NCI-H1092 (cell line): ENCODE data around the gene EHD4.

Source experiments
- DNase-seq: peaks from one replicate; lab custom pipeline; 2025; lab: John Stamatoyannopoulos, UW

The EHD4 gene

DNA sequence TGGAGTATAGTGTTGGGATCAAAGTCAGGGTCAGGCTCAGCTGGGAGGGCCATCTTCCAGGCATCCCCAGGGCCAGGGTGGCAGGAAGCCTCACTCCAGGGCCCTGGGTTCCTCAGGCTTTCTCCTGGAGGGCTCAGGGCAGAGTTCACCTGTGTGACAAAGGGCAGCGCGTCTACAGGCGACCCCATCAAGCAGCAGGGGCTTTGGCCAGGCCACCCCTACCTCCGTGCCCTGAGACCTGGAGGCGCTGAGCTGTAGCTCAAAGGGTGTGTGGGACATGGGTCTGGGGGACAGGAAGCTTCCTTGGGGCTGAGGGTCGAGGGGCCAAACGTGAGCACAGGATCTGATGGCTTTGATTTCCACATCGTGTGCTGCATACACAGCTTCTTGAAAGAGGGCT, 91.3 kb downstream of the EHD4 start:
- no peak for DNase-seq

DNA sequence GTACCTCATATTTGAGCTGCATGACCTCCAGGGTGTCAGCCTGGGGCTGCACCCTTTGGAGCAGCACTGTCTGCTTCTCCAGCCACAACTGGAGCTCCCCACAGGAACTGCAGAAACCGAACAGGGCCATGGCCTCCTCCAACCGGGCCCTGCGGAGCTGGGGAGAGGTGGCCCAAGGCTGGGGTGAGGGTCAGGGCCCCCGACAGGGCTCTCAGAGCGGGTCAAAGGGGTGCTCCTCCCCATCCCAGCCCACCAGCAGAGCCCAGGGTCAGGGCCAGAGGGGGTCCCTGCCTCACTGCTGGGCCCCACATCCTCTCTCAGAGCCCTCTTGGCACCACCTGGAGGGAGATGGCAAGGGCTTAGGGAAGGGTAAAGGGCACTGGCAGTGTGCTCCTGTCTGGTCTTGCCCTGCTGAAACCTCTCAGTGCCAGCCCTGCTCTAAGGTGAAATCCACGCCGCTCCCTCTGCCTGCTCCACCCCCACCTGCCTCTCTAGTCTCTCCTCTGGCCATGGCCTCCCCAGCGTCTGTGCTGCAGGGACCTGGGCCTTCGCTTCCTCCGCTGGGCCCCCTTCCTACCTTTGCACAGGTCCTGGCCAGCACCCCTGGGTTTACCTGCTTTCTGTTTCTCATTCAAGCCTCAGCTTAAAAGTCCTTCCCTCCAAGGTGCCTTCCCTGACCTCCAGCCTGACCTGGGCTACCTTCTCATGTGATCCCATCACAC, 92.0 kb downstream of the EHD4 start:
- no peak for DNase-seq

DNA sequence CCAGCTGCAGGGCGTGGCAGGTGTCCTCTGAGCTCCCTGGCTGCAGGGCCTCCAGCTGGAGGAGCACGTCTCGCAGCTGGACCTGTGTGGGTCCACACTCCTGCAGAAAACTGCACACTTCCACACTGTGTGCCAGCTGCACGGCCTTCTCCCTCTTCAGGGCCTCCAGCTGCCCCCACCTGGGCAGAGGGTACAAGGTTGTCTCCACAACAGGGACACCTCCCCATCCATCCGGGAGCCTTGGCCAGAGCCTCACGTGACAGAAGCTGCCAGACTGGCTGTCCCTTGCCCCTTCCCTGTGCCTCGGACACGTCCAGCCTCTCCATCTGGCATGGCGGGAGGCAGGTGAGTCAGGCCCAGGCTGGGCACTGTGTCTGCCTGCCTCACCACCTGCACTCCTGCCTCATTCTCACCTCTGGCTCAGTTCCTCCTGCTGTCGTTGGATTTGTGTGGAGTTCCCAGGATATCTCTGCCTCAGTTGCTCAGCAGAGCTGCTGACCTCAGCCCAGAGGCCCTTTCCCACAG, 93.0 kb downstream of the EHD4 start:
- no peak for DNase-seq

GRCh38 chr15:41878355-41878699, 94.0 kb downstream of the EHD4 start:
- peak; percentile 45 for DNase-seq

- DNase-seq = peak; percentile 39
Observed at GRCh38 chr15:41877631-41878354, 94.6 kb downstream of the EHD4 start.

DNA sequence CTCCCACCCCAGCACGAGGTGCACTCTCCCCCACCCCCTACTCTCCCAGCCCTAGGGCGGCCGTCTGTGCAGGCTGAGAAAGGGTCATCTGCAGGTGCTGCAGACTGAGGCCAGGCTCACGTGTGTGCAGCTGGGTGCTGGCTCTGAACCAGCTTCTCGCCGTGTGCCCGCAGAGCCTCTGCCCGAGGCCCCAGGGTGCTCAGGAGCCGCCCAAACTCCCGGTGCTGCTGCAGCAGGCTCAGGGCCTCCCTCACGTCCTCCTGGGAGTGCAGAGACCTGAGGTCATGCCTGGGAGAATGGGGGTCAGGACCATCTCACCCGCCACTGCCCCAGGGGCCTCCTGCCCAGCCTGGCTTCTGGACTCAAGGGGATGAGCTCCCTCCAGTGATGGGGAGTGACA, 95.7 kb downstream of the EHD4 start:
- DNase-seq = peak; percentile 15

- DNase-seq = no peak
Observed at GRCh38 chr15:41876007-41876406, 96.3 kb downstream of the EHD4 start.

GRCh38 chr15:41874736-41875135, 97.6 kb downstream of the EHD4 start:
- DNase-seq = no peak

DNA sequence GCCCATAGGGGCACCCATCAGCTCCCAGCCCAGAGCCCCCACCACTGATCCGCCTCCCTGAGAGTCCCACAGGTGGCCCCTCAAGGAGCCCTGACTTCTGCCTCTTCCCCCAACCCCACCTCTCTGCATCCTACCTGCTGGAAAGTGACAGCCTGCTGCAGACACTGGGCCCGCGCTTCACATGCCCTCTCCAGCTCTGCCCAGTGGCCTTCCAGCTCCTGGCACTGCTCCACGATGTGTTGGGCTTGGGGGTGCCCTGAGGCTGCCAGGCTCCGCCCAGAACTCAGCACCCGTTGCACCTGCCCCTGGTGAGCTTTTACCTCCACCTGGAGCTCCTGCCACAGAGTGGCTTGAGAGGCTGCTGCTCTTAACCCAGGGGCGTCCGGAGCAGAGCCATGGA, 98.6 kb downstream of the EHD4 start:
- peak; percentile 12 for DNase-seq

GRCh38 chr15:41872166-41872747, 100.1 kb downstream of the EHD4 start:
- no peak for DNase-seq

DNA sequence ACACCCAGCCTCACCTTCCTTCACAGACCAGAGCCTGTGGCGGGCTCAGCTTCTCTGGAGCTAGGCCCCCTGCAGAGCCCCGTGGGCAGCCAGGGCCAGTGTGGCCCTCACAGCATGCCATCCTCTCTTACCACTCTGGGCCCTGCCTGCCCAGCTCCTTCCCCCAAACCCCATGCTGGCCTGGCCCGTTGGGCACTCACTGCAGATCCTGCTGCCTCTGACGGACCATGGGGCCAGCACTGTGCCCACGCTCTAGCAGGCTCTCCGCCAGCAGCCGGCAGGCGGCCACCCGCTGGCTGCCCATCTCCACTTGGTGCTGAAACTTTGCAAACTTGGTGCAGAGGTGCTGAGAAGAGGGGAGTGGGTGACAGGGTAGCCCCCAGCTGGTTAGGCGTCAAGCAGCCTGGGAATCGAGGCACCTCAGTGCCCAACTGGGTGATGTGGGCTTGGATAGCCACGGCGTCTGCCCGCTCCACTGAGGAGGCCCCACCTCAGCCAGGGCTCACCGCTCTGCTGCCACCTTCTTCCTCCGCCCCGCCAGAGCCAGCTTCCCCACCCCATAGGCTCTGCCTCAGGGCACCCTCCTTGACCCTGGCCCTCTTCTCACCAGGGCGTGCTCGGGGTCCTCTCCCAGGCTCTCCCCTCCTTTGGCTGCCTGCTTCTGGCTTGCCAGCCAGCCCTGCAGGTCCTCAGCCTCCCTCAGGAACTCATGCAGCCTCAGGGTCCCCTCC, 101.0 kb downstream of the EHD4 start:
- DNase-seq = no peak

- DNase-seq = no peak
Observed at GRCh38 chr15:41870689-41871081, 101.7 kb downstream of the EHD4 start.

DNA sequence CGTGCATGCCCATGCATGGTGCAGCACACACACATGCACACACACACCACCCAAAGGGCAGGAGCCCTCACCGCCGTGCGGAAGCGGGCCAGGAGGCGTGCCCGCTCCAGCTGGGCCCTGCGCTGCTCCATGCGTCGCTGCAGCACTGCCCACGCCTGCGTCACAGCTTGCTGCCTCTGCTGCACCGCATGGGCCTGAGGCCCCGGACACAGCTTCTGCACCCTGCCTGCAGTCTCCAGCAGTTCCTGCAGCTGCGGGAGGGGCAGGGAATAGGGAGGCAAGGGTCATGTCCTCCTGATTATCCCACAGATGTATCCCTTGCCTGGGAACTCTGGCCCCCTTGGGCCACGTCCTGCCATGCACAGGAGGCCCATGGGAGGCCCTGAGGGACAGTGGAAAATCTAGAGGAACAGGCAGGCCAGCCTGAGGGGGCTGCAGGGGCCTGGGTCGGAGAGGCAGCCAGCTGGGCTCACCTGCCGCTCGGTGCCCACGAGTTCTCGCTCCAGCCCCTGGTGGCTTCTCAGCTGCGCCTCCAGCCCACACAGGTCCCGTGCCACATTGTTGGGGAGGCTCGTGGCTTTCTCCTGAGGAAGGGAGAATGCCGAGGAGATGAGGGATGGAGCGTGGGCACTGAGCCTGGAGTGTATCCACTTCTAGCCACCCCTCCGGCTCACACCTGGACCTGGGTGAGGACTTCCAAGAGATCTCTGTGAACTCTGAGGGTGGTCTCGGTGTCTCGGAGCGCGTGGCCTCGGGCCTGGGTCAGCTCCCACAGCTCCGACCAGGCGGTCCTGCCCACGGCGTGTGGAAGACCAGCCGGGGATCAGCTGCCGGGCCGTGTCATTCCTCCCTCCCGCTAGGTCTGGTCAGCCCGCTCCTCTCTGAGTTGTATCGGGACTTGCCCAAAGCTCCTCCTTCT, 102.3 kb downstream of the EHD4 start:
- DNase-seq = no peak

GRCh38 chr15:41868321-41868720, 104.0 kb downstream of the EHD4 start:
- no peak for DNase-seq

DNA sequence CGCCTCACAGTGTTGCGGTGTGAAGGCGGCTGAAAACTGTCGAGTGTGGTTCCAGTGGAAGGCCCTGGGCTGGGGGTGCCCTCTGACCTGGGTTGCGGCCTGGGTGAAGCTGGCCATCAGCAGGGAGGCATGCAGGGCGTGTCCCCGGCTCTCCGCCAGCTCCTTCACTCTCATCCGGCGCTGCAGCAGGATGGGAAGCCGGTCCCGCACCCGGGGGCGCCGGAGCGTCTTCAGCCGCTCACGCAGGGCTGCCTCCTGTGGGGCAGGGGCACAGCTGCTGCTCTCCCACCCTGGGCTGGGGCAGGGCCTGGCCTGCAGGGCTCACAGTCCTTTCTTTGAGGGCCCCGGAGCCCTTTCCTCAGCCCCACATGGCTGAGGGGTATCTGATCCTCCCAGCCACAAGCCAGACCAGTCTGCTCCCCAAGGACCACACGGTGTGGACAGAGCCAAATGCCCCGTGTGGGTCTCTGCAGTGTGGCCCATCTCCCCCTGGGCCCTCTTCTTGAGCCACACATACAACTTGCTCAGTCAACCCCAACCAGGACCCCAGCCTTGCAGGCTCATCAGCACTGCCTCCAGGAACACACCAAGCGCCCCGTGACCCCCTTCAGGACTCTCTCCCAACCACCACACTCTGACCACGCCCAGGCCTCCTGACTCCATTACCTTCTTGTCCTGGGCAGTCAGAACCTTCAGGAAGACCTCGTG, 105.3 kb downstream of the EHD4 start:
- no peak for DNase-seq

- no peak for DNase-seq
Observed at GRCh38 chr15:41866263-41866703, 106.1 kb downstream of the EHD4 start.

- no peak for DNase-seq
Observed at GRCh38 chr15:41865490-41866055, 106.8 kb downstream of the EHD4 start.

GRCh38 chr15:41862515-41863116, 109.7 kb downstream of the EHD4 start:
- no peak for DNase-seq

- DNase-seq = no peak
Observed at GRCh38 chr15:41861736-41862356, 110.5 kb downstream of the EHD4 start.
